ENCODE measurements around the gene LAMB3.

- TF ChIP-seq CTCF (IDR thresholded peaks at IDR 0.05) (no peak), EP300 (IDR thresholded peaks at IDR 0.05) (no peak), POLR2A (IDR thresholded peaks at IDR 0.05) (no peak), POLR2AphosphoS5 (IDR thresholded peaks at IDR 0.05) (no peak)
Measured at GRCh38 chr1:209587789-209588188, 64.4 kb downstream of the LAMB3 start.

Data from upper lobe of left lung (tissue), 4 donors.